ENCODE measurements around the gene MYDGF.

DNA sequence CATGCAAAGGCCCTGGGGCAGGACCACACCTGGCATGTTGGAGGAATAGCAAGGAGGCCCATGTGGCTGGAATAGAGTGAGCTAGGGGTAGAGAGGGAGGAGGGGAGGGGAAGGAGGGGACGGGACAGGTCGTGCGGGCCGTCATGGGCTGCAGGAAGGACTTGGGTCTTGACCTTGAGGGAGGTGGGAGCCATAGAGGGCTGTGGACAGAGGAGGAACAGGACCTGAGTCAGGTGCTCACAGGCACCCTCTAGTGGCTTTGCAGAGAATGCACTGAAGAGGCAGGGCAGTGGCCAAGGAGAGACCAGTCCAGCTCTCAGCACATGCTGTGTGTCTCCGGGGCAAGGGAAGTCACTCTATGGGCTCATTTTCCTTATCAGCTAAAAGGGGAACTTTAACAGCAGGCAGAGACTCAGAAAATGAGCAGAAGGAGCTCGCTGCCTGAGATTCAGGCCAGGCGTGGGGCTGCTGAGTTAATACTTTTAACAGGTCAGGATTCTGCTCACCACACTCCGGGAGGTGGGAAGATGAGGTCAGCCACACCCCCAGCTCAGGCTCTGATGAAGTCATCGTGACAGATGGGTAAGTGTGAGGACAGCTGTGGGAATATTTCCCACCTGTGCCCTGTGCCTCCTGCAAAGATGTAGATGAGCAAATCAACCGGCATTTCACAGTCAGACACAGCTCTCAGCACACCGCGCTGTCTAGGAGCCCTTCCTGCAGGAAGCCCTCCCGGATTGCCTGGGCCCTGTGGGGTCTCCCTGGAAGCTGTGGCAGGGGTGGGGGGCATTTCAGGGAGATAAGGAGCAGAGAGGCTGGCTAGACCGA lies 36.8 kb downstream of the MYDGF start:
- TF ChIP-seq CTCF (IDR thresholded peaks at IDR 0.05): peak; percentile 85
- TF ChIP-seq ZFX (IDR thresholded peaks at IDR 0.05; ENCODE audit: borderline replicate concordance): no peak

Measured in 22Rv1 (cell line).